GM12892 (cell line): ENCODE measurements around the gene ADRA2C.

Source experiments
- POLR2A ChIP-seq: IDR thresholded peaks from 2 replicates; pipeline ENCODE4 v1.6.1; 2011; ENCODE audit warnings: low read depth, low read length, control low read depth
- POLR2AphosphoS5 ChIP-seq: IDR thresholded peaks from 2 replicates; pipeline ENCODE4 v1.6.1; 2011; ENCODE audit warnings: low read depth, low read length, control low read depth

DNA sequence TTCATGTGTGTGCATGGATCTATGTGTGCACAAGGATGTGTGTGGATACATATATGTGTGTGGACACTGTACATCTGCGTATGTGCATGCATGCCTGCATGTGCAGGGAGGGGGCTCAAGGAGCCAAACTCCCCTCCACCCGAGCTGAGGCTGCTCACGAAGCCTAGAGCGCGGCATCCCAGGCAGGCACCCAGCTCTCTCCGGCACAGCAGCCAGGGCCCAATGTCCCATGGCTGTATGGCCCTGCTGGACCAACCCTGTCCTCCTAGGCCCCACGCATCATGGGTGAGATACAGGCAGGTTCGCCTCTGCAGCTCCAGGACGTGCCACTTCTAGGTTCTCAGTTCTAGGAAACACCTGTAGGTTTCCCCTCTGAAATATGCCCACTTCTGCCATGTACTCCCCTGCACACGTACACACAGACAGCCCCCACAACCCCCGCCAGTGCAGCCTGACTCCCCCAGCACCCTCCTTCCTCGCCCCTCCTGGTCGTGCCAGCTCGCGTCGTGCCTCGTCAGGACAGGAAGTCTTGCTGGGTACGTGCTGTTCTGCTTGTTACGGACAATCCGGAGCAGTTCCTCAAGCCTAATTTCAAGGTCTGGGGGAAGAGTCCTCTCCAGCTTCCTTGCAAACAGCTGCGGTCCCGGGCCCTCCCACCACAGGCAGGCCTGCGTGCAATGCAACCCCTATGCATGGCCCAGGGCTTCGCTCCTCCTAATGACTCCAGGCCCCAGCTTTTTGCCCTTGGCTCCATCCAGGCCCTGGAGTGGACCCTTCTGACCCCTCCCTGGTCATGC lies 3.2 kb upstream of the ADRA2C start:
- no peak for TF ChIP-seq POLR2A
- TF ChIP-seq POLR2AphosphoS5, result no peak
